Fibroblast of lung (primary cell): Measurements from ENCODE around the gene SLC25A25. TPM values are rescaled to one million over a fixed set of nuclear protein-coding genes. Genes with fewer than 3 reads are reported as not detected.

Source experiments
- DNase-seq, 2 donors: peaks; one replicate each; pipeline versions ENCODE4 v3.0.0 to v3.0.0-alpha.2; 2010; ENCODE audit warnings: low read depth in 2 of 2
- H2AFZ ChIP-seq: 2 replicates; pipeline ENCODE4 v1.5.1; 2012; ENCODE audit warnings: low read length, control low read depth, inconsistent platforms
- H3K27ac ChIP-seq: 2 replicates; pipeline ENCODE4 v1.5.1; 2011; ENCODE audit warnings: low read length, control low read depth; ENCODE audit not compliant: insufficient read depth
- H3K27me3 ChIP-seq: 2 replicates; pipeline ENCODE4 v1.5.1; 2011; ENCODE audit warnings: mild to moderate bottlenecking, low read length; ENCODE audit not compliant: control insufficient read depth, insufficient read depth
- H3K36me3 ChIP-seq: 2 replicates; pipeline ENCODE4 v1.5.1; 2011; ENCODE audit warnings: low read length; ENCODE audit not compliant: control insufficient read depth, insufficient read depth
- H3K4me1 ChIP-seq: 2 replicates; pipeline ENCODE4 v1.5.1; 2011; ENCODE audit warnings: low read length; ENCODE audit not compliant: control insufficient read depth, insufficient read depth; ENCODE audit errors: extremely low read depth
- H3K4me2 ChIP-seq: 2 replicates; pipeline ENCODE4 v1.5.1; 2011; ENCODE audit warnings: low read length, control low read depth; ENCODE audit not compliant: insufficient read depth; ENCODE audit errors: extremely low read depth
- H3K4me3 ChIP-seq, 4 experiments: fragments of 200-600 bp in 1 of 4; sonication (generic) in 1 of 4; replicated peaks in 1 of 4; 2 replicates each; pipeline ENCODE4 v1.5.1; 2011 to 2016; ENCODE audit warnings: low read length in 4 of 4, low read depth in 3 of 4, mild to moderate bottlenecking in 3 of 4, control low read depth in 2 of 4, inconsistent platforms in 1 of 4, mixed read lengths in 1 of 4; ENCODE audit not compliant: insufficient read depth in 1 of 4; ENCODE audit errors: control extremely low read depth in 1 of 4
- H3K79me2 ChIP-seq: 2 replicates; pipeline ENCODE4 v1.5.1; 2012; ENCODE audit warnings: mild to moderate bottlenecking, low read length, inconsistent platforms; ENCODE audit not compliant: control insufficient read depth, insufficient read depth
- H3K9ac ChIP-seq: 2 replicates; pipeline ENCODE4 v1.5.1; 2011; ENCODE audit warnings: mild to moderate bottlenecking, low read length, control low read depth; ENCODE audit not compliant: insufficient read depth
- H3K9me3 ChIP-seq: 2 replicates; pipeline ENCODE4 v1.5.1; 2012; ENCODE audit warnings: low read depth, low read length; ENCODE audit not compliant: control insufficient read depth, insufficient read depth
- H4K20me1 ChIP-seq: 2 replicates; pipeline ENCODE4 v1.5.1; 2011; ENCODE audit warnings: low read length; ENCODE audit not compliant: control insufficient read depth, insufficient read depth; ENCODE audit errors: extremely low read depth
- EZH2 ChIP-seq: IDR thresholded peaks from 2 replicates; pipeline ENCODE4 v1.5.1; 2012; ENCODE audit warnings: low read length, control low read depth, mild to moderate bottlenecking; ENCODE audit errors: missing control alignments
- polyA plus RNA-seq, 2 donors: library from polyadenylated mRNA; depleted of rRNA in 1 of 2; stranded (reverse) in 1 of 2; unstranded in 1 of 2; fragments of >200 nt; gene quantifications; 2 replicates each; pipeline ENCODE4 v1.2.1, GENCODE V29; 2011 to 2012; ENCODE audit warnings: missing spikeins in 1 of 2
- total RNA-seq: library from RNA; depleted of rRNA; stranded (reverse); fragments of >200 nt; gene quantifications from 2 replicates; pipeline ENCODE4 v1.2.1, GENCODE V29; 2014
- TF ChIP-seq, protein P1 (sequence below), 2 donors: IDR thresholded peaks in 1 of 2; conservative IDR thresholded peaks in 1 of 2; 1 replicate in 1 of 2; 2 replicates in 1 of 2; pipeline ENCODE4 v1.5.1; 2011 to 2012; ENCODE audit warnings: low read length in 2 of 2, control low read depth in 1 of 2, inconsistent platforms in 1 of 2, low read depth in 1 of 2, mild to moderate bottlenecking in 1 of 2

SLC25A25 gene
- total and polyA plus RNA-seq, 2 donors (not counting 1 experiment from before 2014, with no cell fraction given), result 14.0 to 30.7 TPM

DNA sequence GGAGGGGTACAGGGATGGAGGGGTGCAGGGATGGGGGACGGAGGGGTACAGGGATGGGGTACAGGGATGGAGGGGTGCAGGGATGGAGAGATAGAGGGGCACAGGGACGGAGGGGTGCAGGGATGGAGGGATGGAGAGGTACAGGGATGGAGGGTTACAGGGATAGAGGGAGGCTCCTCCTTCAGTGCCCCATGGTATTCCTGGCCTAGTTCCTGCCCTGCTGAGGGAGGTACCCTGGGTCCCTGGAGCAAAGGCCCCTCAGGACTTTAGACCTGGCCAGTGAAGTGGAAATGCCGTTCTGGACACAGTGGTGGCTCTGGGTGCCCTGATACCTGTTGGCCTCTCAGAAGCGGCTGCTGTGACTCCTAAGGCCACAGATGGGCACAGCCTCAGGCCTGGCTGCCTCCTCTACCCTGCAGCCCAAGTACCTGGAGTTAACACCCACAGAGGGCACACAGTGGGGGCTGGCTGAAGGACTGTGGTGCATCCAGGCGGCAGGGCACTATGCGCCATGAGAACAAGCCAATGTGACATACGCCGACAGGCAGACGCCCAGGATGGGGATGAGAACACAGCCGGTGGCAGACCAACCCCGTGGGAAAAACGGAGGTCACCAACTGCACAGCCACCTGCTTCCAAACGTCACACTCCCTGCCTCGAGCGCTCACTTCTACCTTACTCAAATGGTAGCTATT, 51.1 kb downstream of the SLC25A25 start:
- DNase-seq, result no peak
- Histone ChIP-seq H4K20me1 (no peaks in the 10 kb centered on the region), H3K4me2 (no peak overlapping the region), H3K27ac (no peak overlapping the region), H3K4me1 (peaks cover 4% of the 10 kb centered on the region), H2AFZ (no peak overlapping the region), H3K4me3 (no peak overlapping the region), H3K9me3 (no peaks in the 10 kb centered on the region), H3K9ac (no peak overlapping the region), H3K36me3 (peaks cover 12% of the 10 kb centered on the region), H3K79me2 (no peaks in the 10 kb centered on the region), H3K27me3 (no peaks in the 10 kb centered on the region)
- no peak for TF ChIP-seq EZH2
- TF ChIP-seq, protein P1, sequence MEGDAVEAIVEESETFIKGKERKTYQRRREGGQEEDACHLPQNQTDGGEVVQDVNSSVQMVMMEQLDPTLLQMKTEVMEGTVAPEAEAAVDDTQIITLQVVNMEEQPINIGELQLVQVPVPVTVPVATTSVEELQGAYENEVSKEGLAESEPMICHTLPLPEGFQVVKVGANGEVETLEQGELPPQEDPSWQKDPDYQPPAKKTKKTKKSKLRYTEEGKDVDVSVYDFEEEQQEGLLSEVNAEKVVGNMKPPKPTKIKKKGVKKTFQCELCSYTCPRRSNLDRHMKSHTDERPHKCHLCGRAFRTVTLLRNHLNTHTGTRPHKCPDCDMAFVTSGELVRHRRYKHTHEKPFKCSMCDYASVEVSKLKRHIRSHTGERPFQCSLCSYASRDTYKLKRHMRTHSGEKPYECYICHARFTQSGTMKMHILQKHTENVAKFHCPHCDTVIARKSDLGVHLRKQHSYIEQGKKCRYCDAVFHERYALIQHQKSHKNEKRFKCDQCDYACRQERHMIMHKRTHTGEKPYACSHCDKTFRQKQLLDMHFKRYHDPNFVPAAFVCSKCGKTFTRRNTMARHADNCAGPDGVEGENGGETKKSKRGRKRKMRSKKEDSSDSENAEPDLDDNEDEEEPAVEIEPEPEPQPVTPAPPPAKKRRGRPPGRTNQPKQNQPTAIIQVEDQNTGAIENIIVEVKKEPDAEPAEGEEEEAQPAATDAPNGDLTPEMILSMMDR (conservative IDR thresholded peaks at IDR 0.05 in 1 of 2, IDR thresholded peaks at IDR 0.05 in 1 of 2; ENCODE audit: low read depth in 1 of 2, low read length in 2 of 2), result no peak

DNA sequence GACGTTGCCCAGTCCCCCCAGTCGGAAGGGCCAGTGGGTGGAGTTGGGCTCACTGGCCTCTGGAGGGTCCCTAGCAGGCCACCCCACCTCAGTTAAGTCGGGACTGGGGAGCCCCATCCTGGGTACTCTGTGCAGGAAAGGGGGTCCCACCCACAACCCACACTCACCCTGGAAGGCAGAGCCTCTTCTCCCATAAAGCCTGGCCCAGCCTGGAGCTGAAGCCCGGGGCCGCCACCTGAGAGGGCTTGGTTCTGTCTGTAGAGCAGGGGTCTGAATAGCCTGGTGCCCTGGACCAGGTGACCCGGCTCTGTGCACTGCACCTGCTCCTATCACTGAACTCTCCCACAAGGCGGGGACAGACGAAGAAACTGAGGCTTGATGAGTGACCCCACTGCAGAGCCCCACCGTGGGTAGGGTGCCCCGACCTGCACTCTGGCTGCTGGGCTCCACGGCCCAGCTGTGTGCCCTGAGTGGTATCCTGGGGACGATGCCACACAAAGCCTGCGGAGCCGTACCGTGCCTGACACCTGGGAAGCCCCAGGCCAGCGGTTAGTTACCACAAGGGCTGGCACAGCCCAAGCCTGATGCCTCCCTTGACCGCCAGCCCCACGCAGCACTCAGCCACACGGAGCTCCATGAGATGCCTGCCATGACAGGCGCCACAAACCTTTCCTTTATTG, 52.2 kb downstream of the SLC25A25 start:
- DNase-seq, result no peak
- Histone ChIP-seq H3K36me3 (peaks cover 12% of the 10 kb centered on the region), H3K4me2 (no peak overlapping the region), H3K27ac (no peak overlapping the region), H3K4me3 (no peak overlapping the region), H2AFZ (no peak overlapping the region), H3K4me1 (peaks cover 6% of the 10 kb centered on the region), H3K27me3 (no peaks in the 10 kb centered on the region), H4K20me1 (no peaks in the 10 kb centered on the region), H3K9me3 (no peaks in the 10 kb centered on the region), H3K79me2 (no peaks in the 10 kb centered on the region), H3K9ac (no peak overlapping the region)
- TF ChIP-seq EZH2, result no peak
- TF ChIP-seq, protein P1 (conservative IDR thresholded peaks at IDR 0.05 in 1 of 2, IDR thresholded peaks at IDR 0.05 in 1 of 2; ENCODE audit: low read depth in 1 of 2, low read length in 2 of 2), result no peak

DNA sequence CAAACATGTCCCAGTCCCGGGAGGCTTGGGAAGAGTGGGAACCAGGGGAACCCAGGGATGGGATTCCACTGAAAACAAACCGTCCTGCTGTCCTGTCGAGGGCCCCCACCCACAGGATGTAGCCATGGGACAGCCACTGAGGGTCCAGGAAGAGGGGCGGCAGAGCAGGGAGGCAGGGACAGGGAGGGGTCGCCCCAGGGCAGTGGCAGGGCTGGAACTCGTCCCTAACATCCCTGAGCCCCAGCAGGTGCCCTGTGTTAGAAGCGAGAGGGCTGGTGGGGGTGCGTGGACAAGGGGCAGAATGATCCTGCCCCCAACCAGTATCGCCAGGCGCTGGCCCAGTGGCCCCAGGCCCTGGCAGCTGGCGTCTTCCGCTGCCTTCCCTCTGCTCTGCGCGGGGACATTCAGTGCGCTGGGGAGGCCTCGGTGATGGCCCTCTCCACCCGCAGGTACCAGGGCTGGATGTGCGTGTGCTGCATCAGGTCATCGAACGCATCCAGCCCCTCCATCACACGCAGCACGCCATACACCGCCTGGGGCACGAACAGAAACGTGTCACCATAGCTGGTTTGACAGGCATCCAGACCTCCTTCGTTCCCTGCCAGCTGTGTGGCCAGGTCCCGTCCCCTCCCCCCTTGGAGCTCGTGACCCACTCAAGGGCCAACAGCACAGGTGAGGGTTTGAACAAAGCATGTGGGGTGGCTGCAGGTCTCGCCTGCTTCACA, 52.9 kb downstream of the SLC25A25 start:
- DNase-seq, result no peak
- no peak for TF ChIP-seq EZH2
- TF ChIP-seq, protein P1 (conservative IDR thresholded peaks at IDR 0.05 in 1 of 2, IDR thresholded peaks at IDR 0.05 in 1 of 2; ENCODE audit: low read depth in 1 of 2, low read length in 2 of 2), result no peak
- Histone ChIP-seq H2AFZ (no peak overlapping the region), H3K79me2 (peaks cover 2% of the 10 kb centered on the region), H3K4me1 (peaks cover 8% of the 10 kb centered on the region), H3K27me3 (no peaks in the 10 kb centered on the region), H3K27ac (no peak overlapping the region), H3K4me2 (no peak overlapping the region), H4K20me1 (no peaks in the 10 kb centered on the region), H3K36me3 (peaks cover 12% of the 10 kb centered on the region), H3K4me3 (no peak overlapping the region), H3K9me3 (no peaks in the 10 kb centered on the region), H3K9ac (no peak overlapping the region)
